GM23338 (cell line): ENCODE results near the gene MFSD8. TPM values are rescaled to one million over a fixed set of nuclear protein-coding genes. Genes with fewer than 3 reads are reported as not detected.
"Not testable (repeated sequence)": the region's sequence is repeated elsewhere in the genome, so short reads cannot be mapped to it uniquely, and the experiment has no call there.

Source experiments
- ATAC-seq: fragments of 200-7000 bp; cut with Tn5 transposase; 3 replicates; pipeline ENCODE4 v1.9.1; 2020
- DNase-seq: peaks from one replicate; pipeline ENCODE4 v3.0.0-alpha.2; 2015; ENCODE audit warnings: low spot score
- H2AFZ ChIP-seq: fragments of 200-600 bp; sonication (generic); 2 replicates; pipeline ENCODE4 v1.8.0; 2016; ENCODE audit warnings: antibody characterized with exemption, mild to moderate bottlenecking, moderate library complexity
- H3F3A ChIP-seq: fragments of 200-600 bp; sonication (generic); replicated peaks from 2 replicates; pipeline ENCODE4 v1.8.0; 2017; ENCODE audit warnings: antibody characterized with exemption, mixed run types, low read depth
- H3K27ac ChIP-seq: fragments of 200-600 bp; sonication (generic); 2 replicates; pipeline ENCODE4 v1.6.1; 2016; ENCODE audit warnings: low read depth
- H3K27me3 ChIP-seq: fragments of 200-600 bp; sonication (generic); 2 replicates; pipeline ENCODE4 v1.8.0; 2016; ENCODE audit warnings: mild to moderate bottlenecking, mixed run types, moderate library complexity; ENCODE audit not compliant: insufficient read depth
- H3K36me3 ChIP-seq: fragments of 200-600 bp; sonication (generic); 2 replicates; pipeline ENCODE4 v1.8.0; 2016; ENCODE audit warnings: mild to moderate bottlenecking; ENCODE audit not compliant: insufficient read depth
- H3K4me1 ChIP-seq: fragments of 200-600 bp; sonication (generic); 2 replicates; pipeline ENCODE4 v1.8.0; 2016; ENCODE audit warnings: mild to moderate bottlenecking, moderate library complexity; ENCODE audit not compliant: insufficient read depth
- H3K4me2 ChIP-seq: fragments of 200-600 bp; sonication (generic); 2 replicates; pipeline ENCODE4 v1.7.1; 2017; ENCODE audit warnings: mixed run types
- H3K4me3 ChIP-seq: fragments of 200-600 bp; sonication (generic); 2 replicates; pipeline ENCODE4 v1.6.1; 2016; ENCODE audit warnings: mixed run types
- H3K79me2 ChIP-seq: fragments of 200-600 bp; sonication (generic); replicated peaks from 2 replicates; pipeline ENCODE4 v1.8.0; 2017; ENCODE audit warnings: mild to moderate bottlenecking; ENCODE audit not compliant: insufficient read depth
- H3K9me2 ChIP-seq: fragments of 200-600 bp; sonication (generic); 2 replicates; pipeline ENCODE4 v1.8.0; 2017; ENCODE audit not compliant: insufficient read depth
- H4K20me1 ChIP-seq: fragments of 200-600 bp; sonication (generic); replicated peaks from 2 replicates; pipeline ENCODE4 v1.8.0; 2017; ENCODE audit warnings: mild to moderate bottlenecking; ENCODE audit not compliant: insufficient read depth
- H3K27ac Mint-ChIP-seq: 2 replicates; pipeline ENCODE4 v1.8.0; 2020; ENCODE audit warnings: inconsistent platforms, mild to moderate bottlenecking, moderate library complexity, mixed read lengths
- H3K27me3 Mint-ChIP-seq: 3 replicates; pipeline ENCODE4 v1.8.0; 2022; ENCODE audit warnings: low read depth, mild to moderate bottlenecking, moderate library complexity, mixed read lengths, inconsistent platforms; ENCODE audit not compliant: insufficient read depth, poor library complexity
- H3K36me3 Mint-ChIP-seq: 3 replicates; pipeline ENCODE4 v1.8.0; 2021; ENCODE audit warnings: low read depth, mild to moderate bottlenecking, inconsistent platforms, moderate library complexity, mixed read lengths
- H3K4me1 Mint-ChIP-seq: 3 replicates; pipeline ENCODE4 v1.8.0; 2020; ENCODE audit warnings: mild to moderate bottlenecking, inconsistent platforms, mixed read lengths
- H3K4me3 Mint-ChIP-seq: 3 replicates; pipeline ENCODE4 v1.8.0; 2021; ENCODE audit warnings: moderate library complexity, mild to moderate bottlenecking, inconsistent platforms, mixed read lengths
- H3K9me3 Mint-ChIP-seq: 3 replicates; pipeline ENCODE4 v1.8.0; 2020; ENCODE audit warnings: moderate library complexity, mild to moderate bottlenecking, inconsistent platforms, mixed read lengths
- CTCF ChIP-seq, 2 experiments: fragments of 200-600 bp in 1 of 2; sonication (generic) in 1 of 2; conservative IDR thresholded peaks; 2 replicates each; pipeline versions ENCODE4 v1.5.1 to v1.6.1; 2016 to 2017; ENCODE audit warnings: antibody characterized with exemption in 2 of 2, low read depth in 2 of 2, mild to moderate bottlenecking in 2 of 2, moderate library complexity in 1 of 2
- POLR2AphosphoS5 ChIP-seq: IDR thresholded peaks from 2 replicates; pipeline ENCODE4 v1.6.1; 2016; ENCODE audit warnings: antibody characterized with exemption, low read depth
- ZNF114 ChIP-seq: fragments of 250-450 bp; sonication (Bioruptor Pico); IDR thresholded peaks from 2 replicates; pipeline ENCODE4 v1.5.0; 2020; ENCODE audit warnings: mild to moderate bottlenecking, moderate library complexity
- ZNF331 ChIP-seq: fragments of 250-450 bp; sonication (Bioruptor Pico); IDR thresholded peaks from 2 replicates; pipeline ENCODE4 v1.5.0; 2020; ENCODE audit warnings: low read depth, mild to moderate bottlenecking, moderate library complexity
- ZNF462 ChIP-seq: fragments of 250-450 bp; sonication (Bioruptor Pico); IDR thresholded peaks from 2 replicates; pipeline ENCODE4 v1.5.0; 2020; ENCODE audit warnings: mild to moderate bottlenecking, moderate library complexity
- polyA plus RNA-seq: library from polyadenylated mRNA; unstranded; fragments of >200 nt; fragmentation: Nextera tagmentation; extraction: Ambion mirVana; gene quantifications from 2 replicates; pipeline ENCODE4 v1.2.1, GENCODE V29; 2016
- total RNA-seq: library from RNA; depleted of rRNA; stranded (reverse); fragments of >200 nt; shearing (Covaris generic); gene quantifications from 2 replicates; pipeline ENCODE4 v1.2.3, GENCODE V29; 2014

Gene MFSD8
- total and polyA plus RNA-seq, 2 experiments from 2014 or later = 23.6 to 24.0 TPM

GRCh38 chr4:128006592-128006991 is 41.6 kb upstream of the MFSD8 start (continued):
- no peak for TF ChIP-seq ZNF462 (CRISPR knock-in tag)
- TF ChIP-seq POLR2AphosphoS5 = no peak
- TF ChIP-seq ZNF331 (CRISPR knock-in tag) = no peak

- Mint-ChIP-seq H3K9me3 (peaks cover 8% of the 10 kb centered on the region; the same call in 2 of the 3 replicates), H3K27me3 (no peaks in the 10 kb centered on the region), H3K36me3 (peaks cover 43% of the 10 kb centered on the region), H3K4me3 (no peak overlapping the region), H3K4me1 (no peaks in the 10 kb centered on the region), H3K27ac (no peak overlapping the region)
- H4K20me1 ChIP-seq = no peaks in the 10 kb centered on the region
- peak; percentile 33 to 55 for TF ChIP-seq CTCF (conservative IDR thresholded peaks at IDR 0.05; ENCODE audit: low read depth in 2 of 2)
- no peak for TF ChIP-seq ZNF114 (CRISPR knock-in tag)
- H3K4me3 ChIP-seq = no peak overlapping the region
- no peaks in the 10 kb centered on the region for H3K4me1 ChIP-seq
- no peak overlapping the region for H2AFZ ChIP-seq
- no peaks in the 10 kb centered on the region for H3F3A ChIP-seq
- DNase-seq (peak; percentile 61), ATAC-seq (0 out of 3 replicates have a peak, but pooled peaks have one; percentile 34)
- H3K79me2 ChIP-seq = peaks cover 7% of the 10 kb centered on the region; the same call in 1 of the 2 replicates
- peaks cover 4% of the 10 kb centered on the region; the same call in 1 of the 2 replicates for H3K36me3 ChIP-seq
- no peaks in the 10 kb centered on the region for H3K27me3 ChIP-seq
- no peak overlapping the region for H3K4me2 ChIP-seq
- H3K9me2 ChIP-seq = no peaks in the 10 kb centered on the region
- H3K27ac ChIP-seq = no peak overlapping the region
These were observed 32.8 kb upstream of the MFSD8 start for GRCh38 chr4:127997534-127998388.

- H3K36me3 Mint-ChIP-seq = peaks cover 41% of the 10 kb centered on the region
- DNase-seq, H3K36me3 ChIP-seq, H2AFZ ChIP-seq, H3K4me3 Mint-ChIP-seq, H3K4me3 ChIP-seq, H3K9me3 Mint-ChIP-seq, H3K79me2 ChIP-seq, H3K4me2 ChIP-seq, ATAC-seq, H3F3A ChIP-seq, H3K27ac Mint-ChIP-seq, H3K4me1 ChIP-seq, H3K4me1 Mint-ChIP-seq, H3K27me3 Mint-ChIP-seq, H3K27ac ChIP-seq, H4K20me1 ChIP-seq, H3K9me2 ChIP-seq, H3K27me3 ChIP-seq: not testable (repeated sequence)
These were observed 31.5 kb upstream of the MFSD8 start for GRCh38 chr4:127996521-127996920.
